ENCODE measurements around the gene BARD1. TPM values are rescaled to one million over a fixed set of nuclear protein-coding genes. Genes with fewer than 3 reads are reported as not detected.

The BARD1 gene
- total and polyA plus RNA-seq, 2 of the 8 experiments (the other 6 are each of a cell fraction or from before 2014, with no cell fraction given) = 11.1 to 29.8 TPM

GRCh38 chr2:214830794-214831346 is 21.4 kb upstream of the BARD1 start:
- no peak overlapping the region for H3K4me3 ChIP-seq (ENCODE audit: extremely low read depth in 1 of 4, insufficient read depth in 2 of 4, low read depth in 3 of 4, low read length in 4 of 4)
- ChIA-PET POLR2A (ENCODE audit: partially characterized antibody) (interaction anchor here (1.2 kb wide), 1 partner anchor 11 kb away, joined by 3 read pairs; no protein-coding TSS in a partner anchor), CTCF (ENCODE audit: partially characterized antibody) (interaction anchor here (0.6 to 2.0 kb wide), 21 partner anchors 8 to 1342 kb away, joined by 3 to 10 read pairs (median 3); no protein-coding TSS in a partner anchor)
- H3K4me2 ChIP-seq (ENCODE audit: insufficient read depth in 1 of 2, low read depth in 2 of 2, low read length in 2 of 2) = peak overlapping the region in 1 of 2 experiments; percentile 12; a peak in 1 of 4 replicates
- no peak overlapping the region for H2BK20ac ChIP-seq (ENCODE audit: low read length)
- H3K27me3 ChIP-seq (replicated peaks in 1 of 4; ENCODE audit: control insufficient read depth in 3 of 4, extremely low read depth in 1 of 4, insufficient read depth in 3 of 4, low read length in 3 of 4) = no peaks in the 10 kb centered on the region
- H2AFZ ChIP-seq (ENCODE audit: low read length) = peak overlapping the region; percentile 47; the same call in 1 of the 2 replicates
- no peaks in the 10 kb centered on the region for H3K9me3 ChIP-seq (ENCODE audit: insufficient read depth in 2 of 2, low read depth in 1 of 2, low read length in 1 of 2)
- WGBS, 2 experiments (ENCODE audit: extremely low coverage in 1 of 2, insufficient coverage in 1 of 2, insufficient read length in 1 of 2, insufficient replicate concordance in 2 of 2, low coverage in 1 of 2, low lambda C conversion rate in 2 of 2, missing lambda C conversion rate in 1 of 2) = 63% methylated on average over 5 of the region's 5 CpGs; no CpG with 5 or more reads in 1 of the 2 experiments
- no peak overlapping the region for H3K9ac ChIP-seq (replicated peaks in 1 of 4; ENCODE audit: extremely low read depth in 1 of 4, low read depth in 3 of 4, low read length in 3 of 4)
- peak; percentile 86 for FAIRE-seq
- no peak overlapping the region for H2BK120ac ChIP-seq (replicated peaks; ENCODE audit: low read depth, low read length)
- no peaks in the 10 kb centered on the region for H4K20me1 ChIP-seq (replicated peaks in 1 of 2; ENCODE audit: control insufficient read depth in 1 of 2, insufficient read depth in 2 of 2, low read length in 2 of 2)
- H2AK5ac ChIP-seq (ENCODE audit: low read depth, low read length) = no peak overlapping the region
- H3K79me1 ChIP-seq (ENCODE audit: low read depth, low read length) = no peaks in the 10 kb centered on the region
- H3K4ac ChIP-seq (replicated peaks; ENCODE audit: insufficient read length, low read depth, low read length) = no peak overlapping the region
- H3K79me2 ChIP-seq (ENCODE audit: control insufficient read depth in 1 of 2, insufficient read depth in 2 of 2, low read length in 2 of 2) = no peaks in the 10 kb centered on the region
- no peak overlapping the region for H3K27ac ChIP-seq (ENCODE audit: low read depth, low read length)
- H3K4me1 ChIP-seq (replicated peaks in 1 of 4; ENCODE audit: control insufficient read depth in 3 of 4, insufficient read depth in 4 of 4, low read length in 3 of 4) = peaks cover 0 to 3% (median 0%) of the 10 kb centered on the region in 4 experiments; a peak in 1 of 7 replicates
- H2BK5ac ChIP-seq (ENCODE audit: low read depth, low read length) = no peak overlapping the region
- TF ChIP-seq RAD21 (IDR thresholded peaks at IDR 0.05 in 1 of 2, conservative IDR thresholded peaks at IDR 0.05 in 1 of 2; ENCODE audit: low read depth in 2 of 2, low read length in 2 of 2) (peak; percentile 51 to 60), SIN3A (conservative IDR thresholded peaks at IDR 0.05 in 1 of 2, IDR thresholded peaks at IDR 0.05 in 1 of 2; ENCODE audit: low read depth in 1 of 2, low read length in 2 of 2) (no peak), CTBP2 (IDR thresholded peaks at IDR 0.05; ENCODE audit: borderline replicate concordance, insufficient read depth, insufficient read length, low read length) (no peak), CREB1 (IDR thresholded peaks at IDR 0.05) (no peak), CTCF (IDR thresholded peaks at IDR 0.05; ENCODE audit: control extremely low read depth in 1 of 3, insufficient read depth in 1 of 3, low read depth in 1 of 3, low read length in 3 of 3) (peak in 2 of 3 experiments; percentile 38 to 55; a peak in 2 of 4 replicates)
- no peak overlapping the region for H2BK15ac ChIP-seq (ENCODE audit: low read length)
- no peak overlapping the region for H4K8ac ChIP-seq (ENCODE audit: extremely low read depth, insufficient read depth, low read length)
- H3K56ac ChIP-seq (replicated peaks; ENCODE audit: insufficient read length, low read depth, low read length) = no peak overlapping the region
- H3K23ac ChIP-seq (ENCODE audit: insufficient read length) = no peak overlapping the region
- no peak for DNase-seq (ENCODE audit: low read depth in 1 of 2, low spot score in 2 of 2)
- H4K91ac ChIP-seq (replicated peaks; ENCODE audit: insufficient read length, low read length) = no peak overlapping the region
- no peak overlapping the region for H3K18ac ChIP-seq (ENCODE audit: extremely low read depth, low read length)
- no peak overlapping the region for H4K5ac ChIP-seq (ENCODE audit: insufficient read length, low read depth, low read length)
- no peak overlapping the region for H2BK12ac ChIP-seq (ENCODE audit: low read depth, low read length)
- no peaks in the 10 kb centered on the region for H3K23me2 ChIP-seq (ENCODE audit: low read depth, low read length)
- no peaks in the 10 kb centered on the region for H3K36me3 ChIP-seq (ENCODE audit: control insufficient read depth in 2 of 4, insufficient read depth in 4 of 4, low read length in 3 of 4)
- H3K14ac ChIP-seq (ENCODE audit: insufficient read length) = no peak overlapping the region
